Activated naive CD4-positive, alpha-beta T cell (primary cell): Measurements from ENCODE around the gene NPAS4.
"Not testable (repeated sequence)": the region's sequence is repeated elsewhere in the genome, so short reads cannot be mapped to it uniquely, and the experiment has no call there.

Source experiments
- DNase-seq, 4 experiments: peaks; one replicate each; lab custom pipeline; 2025; lab: John Stamatoyannopoulos, UW

The NPAS4 gene

DNA sequence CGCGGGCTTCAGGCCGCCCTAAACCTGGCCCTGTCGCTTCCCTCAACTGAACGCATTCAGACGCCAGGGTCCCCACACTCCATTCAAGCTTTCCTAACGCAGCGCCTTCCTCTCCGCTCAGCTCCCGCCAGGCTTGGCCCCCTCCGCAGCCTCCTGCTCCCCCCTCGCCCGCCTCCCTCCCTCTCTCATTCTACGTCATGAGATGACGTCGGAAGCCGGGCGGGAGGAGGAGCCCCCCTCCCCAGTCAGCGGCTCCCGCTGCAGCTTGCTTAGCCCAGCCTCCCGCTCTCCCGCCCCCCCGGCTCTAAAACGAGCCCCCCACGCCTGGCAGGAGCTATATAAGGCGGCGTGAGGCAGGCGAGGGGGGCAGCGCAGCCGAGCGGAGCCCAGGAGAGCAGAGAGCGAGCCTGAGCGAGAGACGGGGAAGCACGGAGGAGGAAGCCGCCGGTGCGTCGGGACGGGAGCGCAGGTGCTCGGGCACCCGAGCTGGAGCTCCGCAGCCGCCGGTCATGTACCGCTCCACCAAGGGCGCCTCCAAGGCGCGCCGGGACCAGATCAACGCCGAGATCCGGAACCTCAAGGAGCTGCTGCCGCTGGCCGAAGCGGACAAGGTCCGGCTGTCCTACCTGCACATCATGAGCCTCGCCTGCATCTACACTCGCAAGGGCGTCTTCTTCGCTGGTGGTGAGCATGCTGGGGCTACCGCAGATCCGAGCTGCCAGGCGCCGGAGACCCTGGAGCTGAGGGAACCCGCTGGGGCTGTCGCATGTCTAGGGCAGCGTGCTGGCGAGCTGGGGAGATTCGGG lies at the start of gene NPAS4:
NPAS4 (plus strand) TSS at position 365 of the 806 bp plus-strand sequence; CDS start at position 510, 145 bp downstream.
- no peak for DNase-seq

DNA sequence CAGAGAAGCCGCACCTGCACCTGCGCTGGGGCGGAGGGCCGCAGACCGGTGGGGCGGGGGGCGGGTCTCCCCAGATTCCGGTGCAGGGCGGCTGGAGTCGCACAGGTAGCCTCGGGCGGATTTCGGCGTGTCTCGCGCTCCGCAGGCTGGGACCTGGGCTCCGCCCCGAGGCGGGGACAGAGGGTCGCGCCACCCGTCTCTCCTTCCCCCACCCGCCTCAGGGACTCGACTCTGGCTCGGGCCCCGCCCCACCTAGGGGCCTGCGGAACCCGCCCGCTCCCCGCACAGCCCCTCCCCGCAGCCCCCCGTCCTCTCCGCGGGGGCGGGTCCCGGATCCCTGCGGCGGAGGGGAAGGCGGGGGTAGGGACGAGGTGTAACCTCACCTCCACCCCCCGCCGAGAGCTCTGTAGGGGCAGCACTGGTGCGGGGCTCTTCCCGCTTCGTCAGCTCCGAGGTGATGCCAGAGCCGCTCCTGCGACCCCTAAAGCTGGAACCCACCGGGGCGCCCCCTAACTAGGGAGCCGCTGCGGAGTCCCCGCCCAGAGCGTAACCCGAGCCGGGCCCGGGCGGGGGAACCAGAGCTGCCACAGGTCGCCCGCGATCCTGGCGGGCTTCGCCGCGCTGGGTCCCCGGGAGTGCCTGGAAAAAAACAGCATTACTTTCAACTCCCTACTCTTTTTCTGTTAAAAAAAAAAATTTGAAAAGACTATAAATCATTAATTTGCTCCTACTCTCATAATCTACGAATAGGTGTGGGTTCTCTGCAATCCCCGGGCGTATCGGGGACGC lies 49.0 kb upstream of the NPAS4 start, which contains the start of gene SLC29A2:
SLC29A2 (minus strand) TSS at position 134 of the 789 bp plus-strand sequence. CDS start 169 bp downstream, outside the sequence.
- DNase-seq = peak; percentile 25 to 78 (median 52)

DNA sequence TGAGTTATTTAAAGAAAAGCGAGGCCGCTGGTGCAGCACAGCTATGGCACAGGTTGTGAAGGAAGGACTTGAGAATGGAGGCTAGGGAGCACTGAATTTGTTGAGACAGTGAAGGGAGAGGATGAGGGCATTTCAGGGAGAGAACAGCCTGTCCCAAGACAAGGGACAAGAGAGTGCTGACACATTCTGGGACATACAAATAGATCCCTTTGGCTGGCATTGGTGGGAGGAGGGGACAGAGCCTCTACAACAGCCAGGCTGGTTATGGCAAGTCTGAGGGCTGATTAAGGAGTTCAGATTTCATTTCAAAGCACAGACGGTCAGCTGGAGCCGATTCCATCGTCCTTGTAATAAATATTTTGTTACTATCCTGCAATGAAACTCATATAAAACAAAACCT lies 47.6 kb upstream of the NPAS4 start:
- no peak for DNase-seq

DNA sequence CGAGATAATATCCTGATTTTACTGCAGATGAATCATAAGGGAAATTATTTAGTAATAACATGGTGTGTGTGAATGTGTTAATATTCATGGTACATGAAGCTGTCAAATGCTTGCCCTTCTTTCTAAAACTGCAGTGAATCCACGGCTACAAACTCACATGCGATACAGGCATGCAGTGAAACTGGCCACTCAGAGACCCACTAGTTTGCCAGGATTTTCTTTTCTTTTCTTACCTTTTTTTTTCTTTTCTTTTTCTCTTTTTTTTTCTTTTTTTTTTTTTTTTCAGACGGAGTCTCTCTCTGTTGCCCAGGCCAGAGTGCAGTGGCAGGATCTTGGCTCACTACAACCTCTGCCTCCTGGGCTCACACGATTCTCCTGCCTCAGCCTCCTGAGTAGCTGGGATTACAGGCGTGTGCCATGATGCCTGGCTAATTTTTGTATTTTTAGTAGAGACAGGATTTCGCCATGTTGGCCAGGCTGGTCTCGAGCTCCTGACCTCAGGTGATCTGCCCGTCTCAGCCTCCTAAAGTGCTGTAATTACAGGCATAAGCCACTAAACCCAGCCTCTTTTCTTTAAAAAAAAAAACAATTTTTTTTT lies 47.0 kb upstream of the NPAS4 start:
- DNase-seq = not testable (repeated sequence)

DNA sequence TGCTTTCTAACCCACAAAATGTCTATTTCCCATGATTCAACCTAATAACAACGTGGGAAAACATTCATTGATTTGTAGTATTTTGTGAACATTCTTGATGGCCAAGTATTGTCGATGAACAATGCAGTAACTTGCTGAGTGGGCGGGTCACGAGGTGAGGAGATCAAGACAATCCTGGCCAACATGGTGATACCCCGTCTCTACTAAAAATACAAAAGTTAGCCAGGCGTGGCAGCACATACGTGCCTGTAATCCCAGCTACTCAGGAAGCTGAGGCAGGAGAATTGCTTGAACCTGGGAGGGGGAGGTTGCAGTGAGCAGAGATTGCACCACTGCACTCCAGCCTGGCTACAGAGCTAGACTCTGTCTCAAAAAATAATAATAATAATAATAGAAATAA lies 40.6 kb upstream of the NPAS4 start:
- DNase-seq = not testable (repeated sequence)

DNA sequence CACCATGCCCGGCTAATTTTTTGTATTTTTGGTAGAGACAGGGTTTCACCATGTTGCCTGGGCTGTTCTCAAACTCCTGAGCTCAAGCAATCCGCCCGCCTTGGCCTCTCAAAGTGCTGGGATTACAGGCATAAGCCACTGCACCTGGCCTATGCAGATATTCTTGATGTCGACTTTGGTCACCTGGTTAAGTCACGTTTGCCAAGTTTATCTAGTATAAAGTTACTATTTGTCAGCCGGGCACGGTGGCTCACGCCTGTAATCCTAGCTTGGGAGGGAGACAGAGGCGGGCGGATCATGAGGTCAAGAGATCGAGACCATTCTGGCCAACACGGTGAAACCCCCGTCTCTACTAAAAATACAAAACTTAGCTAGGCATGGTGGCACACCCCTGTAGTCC lies 36.5 kb upstream of the NPAS4 start:
- DNase-seq = not testable (repeated sequence)

DNA sequence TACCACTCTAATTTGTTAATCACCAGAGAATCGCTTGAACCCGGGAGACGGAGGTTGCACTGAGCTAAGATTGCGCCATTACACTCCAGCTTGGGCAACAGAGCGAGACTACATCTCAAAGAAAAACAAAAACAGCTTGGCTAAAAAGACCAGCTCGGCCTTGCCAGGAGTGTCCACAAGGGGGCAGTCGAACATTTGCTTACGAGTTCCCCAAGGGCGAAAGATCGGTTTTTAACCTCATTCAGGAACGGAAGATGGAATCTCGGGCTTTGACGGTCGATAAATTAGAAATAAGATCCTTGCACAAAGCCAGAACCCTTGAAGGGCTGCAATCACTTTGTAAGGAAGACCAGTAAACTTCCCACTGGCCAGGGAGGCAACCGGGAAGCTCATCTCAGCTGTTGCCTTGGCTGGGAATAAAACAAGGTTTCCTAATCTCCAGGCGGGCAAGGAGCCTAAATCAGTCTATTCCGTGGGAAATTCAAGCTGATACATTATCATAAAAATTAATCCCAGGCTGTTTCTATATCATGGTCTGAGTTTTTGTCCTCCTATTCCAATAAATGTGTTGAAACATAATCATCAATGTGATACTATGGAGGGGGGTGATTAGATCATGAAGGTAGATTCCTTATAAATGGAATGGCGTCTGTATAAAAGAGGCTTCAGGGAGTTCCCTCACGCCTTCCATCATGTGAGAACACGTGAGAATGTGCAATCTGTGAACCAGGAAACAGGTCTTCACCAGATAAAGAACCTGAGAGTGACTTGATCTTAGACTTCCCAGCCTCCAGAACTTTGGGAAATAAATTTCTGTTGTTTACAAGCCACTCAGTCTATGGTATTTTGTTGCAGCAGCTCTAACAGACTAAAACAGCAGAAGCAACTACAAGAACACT lies 34.4 kb upstream of the NPAS4 start:
- DNase-seq = peak; percentile 58 to 80 (median 78)

DNA sequence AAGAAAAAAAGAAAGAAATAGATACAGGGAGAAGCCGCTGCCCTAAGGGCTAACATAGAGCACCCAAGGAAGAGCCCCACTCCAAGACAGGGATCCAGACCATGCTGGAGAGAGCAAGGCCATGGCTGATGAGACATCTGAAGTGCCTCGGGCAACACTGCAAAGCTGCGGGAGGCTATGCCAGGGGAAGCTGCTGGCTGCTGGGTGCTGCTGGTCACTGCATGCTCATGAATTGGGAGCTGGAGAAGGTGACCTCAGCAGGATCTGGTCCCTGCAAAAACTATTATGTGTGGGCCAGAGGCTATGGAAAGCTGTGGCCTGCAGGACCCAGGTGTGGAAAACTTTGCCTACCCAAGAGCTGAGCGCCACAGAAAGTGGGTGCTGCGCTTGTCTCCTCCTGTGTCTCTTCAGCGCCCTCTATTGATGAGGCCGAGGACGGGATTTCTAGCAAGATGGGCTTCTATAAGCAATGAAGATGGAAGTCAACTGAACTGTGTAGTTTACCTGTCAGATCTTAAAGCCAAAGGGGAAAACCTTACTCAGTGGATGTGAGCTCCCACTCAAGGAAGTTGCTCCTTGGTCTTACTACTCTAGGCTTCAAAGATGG lies 32.0 kb upstream of the NPAS4 start:
- DNase-seq = peak in 3 of 4 experiments; percentile 23 to 60 (median 58)

DNA sequence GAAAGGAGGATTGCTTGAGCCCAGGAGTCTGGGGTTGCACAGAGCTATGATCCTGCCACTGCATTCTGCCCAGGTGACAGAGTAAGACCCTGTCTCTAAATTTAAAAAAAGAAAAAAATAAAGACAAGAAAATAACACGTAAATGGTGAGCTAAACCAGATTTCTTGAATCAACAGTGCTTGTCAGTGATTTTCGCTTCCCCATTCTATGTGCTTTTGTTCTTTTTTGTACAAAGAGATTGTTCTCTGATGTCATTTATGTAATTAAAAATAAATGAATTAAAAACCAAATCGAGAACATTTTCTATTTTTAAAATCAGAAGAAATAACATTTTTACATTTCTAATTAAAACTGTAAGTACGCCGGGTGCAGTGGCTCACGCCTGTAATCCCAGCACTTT lies 29.5 kb upstream of the NPAS4 start:
- DNase-seq = no peak

DNA sequence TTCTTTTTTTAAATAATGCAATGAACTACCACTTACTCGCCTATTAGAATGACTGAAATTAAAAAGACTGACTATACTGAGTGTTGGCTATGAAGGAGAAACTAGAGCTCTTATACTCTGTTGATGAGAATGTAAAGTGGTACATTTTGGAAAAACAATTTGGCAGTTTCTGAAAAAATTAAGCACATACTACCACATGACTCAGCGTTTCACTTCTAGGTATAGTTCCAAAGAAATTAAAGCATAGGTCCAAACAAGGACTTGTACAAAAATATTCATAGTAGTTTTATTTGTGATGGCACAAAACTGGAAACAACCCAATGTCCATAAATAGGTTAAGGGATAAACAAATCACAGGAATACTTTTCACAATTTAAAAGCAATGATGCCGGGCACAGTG lies 26.9 kb upstream of the NPAS4 start:
- DNase-seq = no peak

DNA sequence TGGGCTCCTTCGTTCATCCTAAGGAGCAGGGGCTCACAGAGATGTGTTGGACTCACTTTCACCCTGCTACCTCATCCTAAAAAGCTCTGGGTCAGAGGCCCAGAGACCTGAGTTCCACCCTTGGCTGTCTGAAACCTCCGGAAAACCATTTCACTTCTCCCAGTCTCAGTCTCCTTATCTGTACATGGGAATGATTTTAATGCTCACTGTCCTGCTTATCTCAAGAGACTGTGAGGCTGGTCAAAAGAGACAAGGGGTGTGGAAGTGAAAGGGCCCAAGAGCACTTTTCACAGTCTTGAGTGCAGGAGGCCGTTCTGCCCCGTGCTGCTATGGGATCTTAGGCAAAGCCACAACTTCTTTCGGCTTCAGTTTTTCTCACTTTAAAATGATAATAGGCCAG lies 13.2 kb upstream of the NPAS4 start:
- no peak for DNase-seq

DNA sequence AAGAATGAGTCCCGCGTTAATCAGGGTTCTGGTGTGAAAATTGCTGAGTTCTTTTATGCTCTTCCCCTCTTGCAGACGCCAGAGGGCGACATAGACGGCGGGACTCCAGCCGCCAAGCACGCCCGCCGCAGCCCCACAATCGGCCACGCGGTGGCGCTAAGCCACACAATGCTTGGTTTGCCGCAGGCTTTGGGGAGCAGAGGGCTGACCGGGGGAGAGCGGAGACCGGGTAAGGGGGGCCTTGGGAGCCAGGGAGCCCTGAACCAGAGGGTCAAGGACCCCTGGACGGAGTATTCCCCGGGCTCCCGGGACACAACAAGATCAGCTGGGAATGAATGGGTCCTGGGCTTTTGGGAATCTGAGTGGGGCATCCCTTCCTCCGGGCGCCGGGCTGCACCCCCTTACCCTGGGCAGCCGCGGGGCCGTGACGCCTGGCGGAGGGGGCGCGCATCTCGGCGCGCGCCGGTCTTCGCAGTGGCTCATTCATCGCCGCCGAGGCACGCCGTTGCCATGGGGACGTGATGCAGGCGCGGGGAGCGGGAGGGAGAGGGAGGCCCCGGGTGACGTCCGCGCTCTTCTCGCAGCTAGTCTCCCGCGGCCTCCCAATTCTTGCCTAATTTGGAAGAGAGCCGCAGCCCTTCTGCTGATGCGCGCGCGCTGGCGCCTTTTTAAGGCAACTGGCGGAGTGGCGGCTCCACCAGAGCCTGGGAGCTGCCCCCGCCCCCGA lies 12.2 kb upstream of the NPAS4 start:
- peak; percentile 94 to 96 (median 96) for DNase-seq

DNA sequence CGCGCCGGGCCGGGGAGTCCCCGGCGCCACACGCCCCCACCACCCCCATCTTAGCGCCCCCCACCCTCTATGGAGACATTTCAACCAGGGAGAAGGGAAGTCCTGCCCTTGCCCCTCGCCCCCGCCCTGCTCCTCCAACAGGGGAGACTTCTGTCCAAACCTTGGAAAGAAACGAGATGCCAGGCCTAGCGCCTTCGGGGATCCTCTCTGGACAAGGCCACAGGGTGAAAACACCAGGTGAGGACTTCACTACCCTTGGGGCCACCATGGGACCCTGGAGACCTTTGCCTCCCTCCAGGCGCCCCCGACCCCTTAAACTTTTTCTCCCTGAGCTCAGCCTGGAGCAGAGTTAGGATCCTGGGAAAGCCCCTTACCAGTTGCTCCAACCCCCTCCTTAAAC lies 11.6 kb upstream of the NPAS4 start:
- DNase-seq = no peak

DNA sequence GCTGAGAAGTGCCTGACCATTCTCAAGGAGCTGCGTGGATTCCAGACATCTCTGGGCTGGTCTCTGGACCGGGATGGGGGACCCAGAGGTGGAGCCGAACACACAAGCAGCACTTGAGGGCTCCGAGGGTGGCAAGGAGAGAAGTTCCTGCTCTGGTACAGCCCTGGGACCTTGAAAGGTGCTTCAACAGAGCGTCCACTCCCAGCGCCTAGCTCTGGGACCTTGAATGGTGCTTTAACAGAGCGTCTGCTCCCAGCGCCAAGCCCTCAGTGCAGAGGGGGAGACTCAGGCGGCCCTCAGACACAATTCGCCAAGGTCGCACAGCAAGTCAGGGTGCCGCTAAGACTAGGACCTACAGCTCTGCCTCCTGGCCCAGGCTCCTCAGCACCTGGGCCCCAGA lies 10.6 kb upstream of the NPAS4 start:
- DNase-seq = no peak

DNA sequence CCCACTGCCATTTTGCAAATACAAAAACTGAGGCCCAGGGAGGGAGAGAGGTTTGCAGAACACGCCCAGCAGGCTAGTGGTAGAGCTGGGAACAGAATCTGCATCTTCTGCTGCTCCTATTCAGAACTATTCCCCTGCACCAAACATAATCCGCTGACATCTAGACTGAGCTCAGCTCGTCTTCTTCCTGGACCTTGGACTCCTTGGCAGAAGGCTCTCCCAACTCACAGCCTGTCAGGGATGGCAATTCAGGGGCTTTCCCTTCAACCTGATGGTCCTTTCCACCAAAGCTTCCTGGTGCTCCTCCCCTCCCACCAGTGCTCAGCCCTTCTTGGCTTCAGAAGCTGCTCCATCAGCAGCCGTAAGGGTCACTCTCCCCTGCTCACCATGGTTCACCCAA lies 9.5 kb upstream of the NPAS4 start:
- DNase-seq = no peak

DNA sequence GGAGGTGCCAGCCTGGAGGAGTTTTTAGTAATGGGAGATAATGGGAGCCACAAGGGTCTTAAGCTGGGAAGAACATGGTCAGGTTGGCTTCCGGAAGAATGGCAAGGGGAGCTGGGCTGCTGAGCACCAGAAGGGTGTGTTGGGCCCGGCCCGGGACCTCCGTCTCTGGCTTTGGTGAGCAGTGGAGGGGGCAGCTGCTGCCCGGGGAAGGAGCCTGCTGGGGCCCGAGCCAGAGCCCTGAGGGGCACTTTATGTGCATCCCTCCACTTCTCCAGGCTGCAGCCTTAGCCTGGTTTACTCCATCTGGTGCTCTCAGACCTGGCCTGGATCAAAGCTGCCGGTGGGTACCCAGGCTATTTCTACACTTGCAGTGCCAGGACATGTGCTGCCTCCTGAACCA lies 8.7 kb upstream of the NPAS4 start:
- no peak for DNase-seq

DNA sequence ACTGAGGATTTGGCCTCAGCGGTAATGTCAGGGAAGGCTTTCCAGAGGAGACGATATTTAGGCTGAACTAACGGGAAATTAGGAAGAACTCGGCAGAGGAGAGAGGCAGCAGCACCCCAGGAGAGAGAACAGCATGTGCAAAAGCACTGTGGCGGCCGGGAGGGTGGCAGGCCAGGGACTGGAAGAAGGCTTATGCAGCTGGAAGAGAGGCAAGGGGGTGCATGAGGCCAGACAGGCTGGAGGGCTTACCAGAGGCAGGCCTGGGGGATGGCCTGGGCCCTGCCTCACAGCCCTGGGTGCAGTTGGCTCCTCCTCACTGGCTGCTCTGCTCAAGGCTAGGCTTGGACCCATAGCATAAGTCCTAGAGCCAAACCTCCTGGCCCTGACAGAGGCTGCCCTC lies 7.7 kb upstream of the NPAS4 start:
- DNase-seq = no peak

DNA sequence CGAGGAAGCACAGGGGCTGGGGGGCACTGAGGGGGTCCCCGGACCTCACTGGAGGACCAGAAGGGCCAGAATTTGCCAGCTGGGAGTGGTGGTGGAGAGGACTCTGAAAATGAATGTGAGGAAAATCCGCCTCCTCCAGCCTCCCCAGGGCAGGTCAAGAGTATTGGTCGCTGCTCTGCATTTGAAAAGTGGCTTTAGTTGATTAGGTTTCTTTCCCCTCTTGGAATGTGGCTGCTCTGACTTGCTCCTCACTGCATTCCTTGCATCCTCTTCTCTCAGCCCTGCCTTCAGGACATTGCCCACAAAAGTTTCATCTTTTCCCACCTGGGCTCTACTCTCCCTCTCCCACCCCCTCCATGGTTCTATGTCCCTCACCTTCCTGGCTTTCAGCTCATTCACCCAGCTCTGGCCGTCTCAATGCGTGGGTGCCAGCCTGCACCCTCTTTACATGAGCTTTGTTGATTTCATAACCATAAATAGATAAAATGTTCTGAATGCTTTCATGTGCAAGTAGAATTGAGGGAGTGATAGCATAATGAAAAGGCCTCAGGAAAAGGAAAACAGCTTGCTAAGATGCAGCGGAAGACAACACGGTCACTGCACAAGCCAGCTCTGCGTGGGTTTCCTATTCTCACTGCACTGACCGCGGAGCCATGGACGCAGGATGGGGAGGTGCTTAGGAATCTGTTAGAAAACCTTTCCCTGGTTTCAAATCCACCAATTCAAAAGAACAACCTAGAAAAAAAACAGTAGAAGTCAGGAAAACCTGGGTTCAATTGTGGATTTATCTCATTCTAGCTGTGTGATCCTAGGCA lies 6.5 kb upstream of the NPAS4 start:
- no peak for DNase-seq

DNA sequence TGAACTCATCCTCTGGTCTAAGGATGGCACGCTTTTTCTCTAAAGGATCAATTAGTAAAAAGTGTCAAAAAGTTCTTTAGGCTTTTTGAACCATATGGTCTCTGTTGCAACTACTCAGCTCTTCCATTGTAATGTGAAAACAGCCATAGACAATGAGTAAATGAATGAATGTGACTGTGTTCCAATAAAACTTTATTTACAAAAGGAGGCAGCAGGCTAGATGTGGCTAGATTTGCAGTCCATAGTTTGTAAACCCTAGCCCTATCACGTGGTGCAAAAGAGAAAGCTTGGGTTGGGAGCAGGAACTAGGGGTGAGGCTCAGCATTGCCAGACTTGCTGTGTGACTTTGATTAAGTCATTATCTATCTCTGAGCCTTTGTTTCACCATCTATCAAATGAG lies 5.4 kb upstream of the NPAS4 start:
- no peak for DNase-seq

DNA sequence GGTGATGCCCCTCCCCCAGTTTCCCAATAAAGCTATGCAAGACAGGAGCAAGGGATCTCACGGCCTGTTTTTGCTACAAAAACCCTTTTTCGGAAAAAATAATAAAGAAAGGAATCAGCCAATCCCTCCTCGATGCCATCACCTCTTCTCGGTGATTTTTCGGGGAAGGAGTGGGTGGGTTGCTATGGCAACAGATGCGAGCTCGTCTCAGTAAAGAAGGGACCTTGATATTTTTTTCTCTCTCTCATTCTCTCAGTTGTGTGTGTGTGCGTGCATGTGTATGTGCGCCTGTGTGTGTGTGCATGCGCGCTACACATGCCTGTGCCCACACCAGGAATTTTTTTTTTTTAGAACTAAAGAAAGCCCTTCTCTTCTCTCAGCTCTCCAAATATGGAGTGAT lies 3.8 kb upstream of the NPAS4 start:
- DNase-seq = no peak
